A172 (cell line): ENCODE data around the gene CCDC148. TPM values are rescaled to one million over a fixed set of nuclear protein-coding genes. Genes with fewer than 3 reads are reported as not detected.

Experiments used
- DNase-seq: peaks from one replicate; pipeline ENCODE4 v3.0.0-alpha.2; 2015; ENCODE audit warnings: low spot score
- total RNA-seq: library from RNA; depleted of rRNA; stranded (reverse); fragments of >200 nt; shearing (Covaris generic); gene quantifications from 2 replicates; pipeline ENCODE4 v1.2.3, GENCODE V29; 2014; rRNA removed

CCDC148 gene
- 0.65 and 0.90 TPM in 2 replicates for total RNA-seq

DNA sequence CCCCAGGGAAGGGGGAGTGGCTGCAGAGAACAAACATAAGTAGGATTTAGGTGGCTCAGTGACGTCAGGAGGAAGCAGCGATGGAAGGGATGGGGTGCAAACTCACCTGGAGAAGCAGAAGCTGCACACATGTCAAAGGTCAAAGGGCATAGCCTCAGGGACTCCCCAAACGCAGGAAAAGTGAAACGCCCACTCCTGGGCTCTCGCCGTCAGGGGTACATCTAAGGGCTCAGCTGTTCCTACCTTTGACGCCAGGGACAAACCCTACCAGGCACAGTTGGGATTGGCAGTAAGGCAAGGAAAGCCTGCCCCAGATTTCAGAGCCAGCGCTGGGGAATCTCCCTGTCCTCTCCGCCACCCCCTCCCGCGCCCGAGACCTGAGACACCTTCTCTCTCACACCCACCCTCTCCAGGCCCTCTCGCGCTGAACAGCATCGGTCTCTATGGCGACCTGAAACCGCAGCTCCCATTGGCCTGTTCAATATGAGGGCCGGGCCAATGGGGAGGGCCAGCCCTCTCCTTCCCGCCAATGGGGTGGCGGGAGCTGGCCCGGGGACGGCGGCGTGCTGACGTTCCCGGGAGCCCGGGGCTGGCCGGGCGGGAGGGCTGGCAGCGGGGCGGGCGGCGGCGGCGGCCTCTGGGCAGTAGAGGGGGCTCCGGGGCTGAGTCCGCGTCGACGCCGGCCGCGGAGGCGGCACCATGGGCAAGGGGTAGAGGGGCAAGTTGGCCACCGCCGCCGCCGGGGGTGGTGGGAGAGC lies at the start of gene CCDC148, which contains the start of gene PKP4:
TSS of gene CCDC148 (minus strand) at position 445 of the 758 bp plus-strand sequence. CDS start at position 131, 314 bp downstream.
TSS of gene PKP4 (plus strand) at position 644 of the 758 bp plus-strand sequence. CDS start 76,233 bp downstream, outside the sequence.
- DNase-seq = peak; percentile 91

DNA sequence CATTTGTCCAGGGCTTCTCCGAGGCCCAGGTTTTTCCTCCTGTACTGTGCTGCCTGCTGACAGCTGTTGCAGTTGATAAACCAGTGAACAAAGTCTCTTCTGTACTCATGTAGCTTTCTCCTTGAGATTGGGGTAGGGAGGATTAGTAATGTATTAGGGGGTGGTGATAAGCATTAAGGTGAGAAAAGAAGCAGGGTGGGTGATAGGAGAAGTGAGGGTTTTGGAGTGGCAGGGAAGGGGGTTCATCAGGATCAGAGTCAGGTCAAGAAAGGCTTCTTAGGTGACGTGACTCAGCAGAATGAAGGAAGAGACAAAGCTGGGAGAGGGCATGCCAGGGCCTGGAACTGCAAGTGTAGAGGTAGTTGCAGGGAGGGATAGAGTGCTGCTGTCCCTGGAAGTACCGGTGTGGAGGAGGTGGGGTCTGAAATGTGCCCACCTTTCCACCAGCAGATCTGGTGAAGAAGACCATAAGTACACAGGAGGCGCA lies 48.9 kb upstream of the CCDC148 start:
- no peak for DNase-seq

DNA sequence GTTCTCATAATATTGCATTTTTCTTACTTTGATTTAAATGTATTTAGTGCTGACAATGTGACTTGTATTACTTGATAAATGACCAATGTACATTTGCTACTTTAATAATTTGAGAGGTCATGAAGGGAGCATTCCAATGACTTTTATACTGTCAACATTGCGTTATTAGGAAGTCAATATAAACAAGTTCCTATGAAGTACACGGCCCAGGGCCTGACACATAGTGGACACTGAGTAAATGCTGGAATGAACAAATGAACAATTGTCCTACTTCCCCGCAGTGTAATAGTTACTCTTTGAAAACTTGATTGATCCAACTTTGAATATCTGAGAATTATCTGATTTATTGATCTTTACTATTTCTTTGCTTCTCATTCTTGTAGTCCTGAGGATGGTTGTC lies 47.5 kb upstream of the CCDC148 start:
- DNase-seq = no peak

DNA sequence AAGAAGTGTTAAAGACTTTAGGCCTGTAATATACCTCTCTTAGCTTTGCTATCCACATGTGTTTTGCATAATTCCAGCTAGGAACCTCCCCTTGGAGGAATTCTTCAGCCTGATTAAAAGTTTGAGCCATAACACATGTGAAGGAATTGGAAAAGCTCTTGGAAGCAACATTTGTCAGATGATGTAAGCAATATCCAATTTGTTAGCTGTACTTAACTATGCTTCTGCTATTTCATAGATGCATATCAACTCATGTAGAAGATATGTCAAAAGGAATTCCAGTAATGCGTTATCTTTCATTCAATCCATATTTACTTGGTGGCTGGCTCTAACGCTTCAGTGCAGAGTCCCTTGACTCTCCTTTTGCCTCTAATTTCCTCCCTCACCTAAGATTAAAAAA lies 46.4 kb upstream of the CCDC148 start:
- DNase-seq = peak; percentile 50

DNA sequence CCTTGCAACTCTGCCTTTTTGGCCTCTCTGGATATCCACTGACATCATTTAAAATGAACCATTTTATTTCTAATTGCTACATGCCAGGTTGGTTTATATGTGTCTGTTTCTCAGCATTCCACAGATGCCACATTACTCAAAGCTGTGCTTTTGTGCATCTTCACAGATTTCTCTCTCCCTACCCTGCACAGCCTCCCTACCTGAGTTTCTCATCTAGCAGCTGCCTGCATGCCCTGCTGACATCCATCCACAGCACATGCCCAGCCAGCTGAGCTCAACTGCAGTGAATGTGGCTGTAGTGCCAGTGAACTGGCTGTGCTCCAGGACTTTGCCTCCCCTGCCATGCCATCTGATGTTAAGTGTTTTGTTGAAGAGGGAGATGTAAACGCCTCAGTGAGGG lies 44.7 kb upstream of the CCDC148 start:
- peak; percentile 25 for DNase-seq

DNA sequence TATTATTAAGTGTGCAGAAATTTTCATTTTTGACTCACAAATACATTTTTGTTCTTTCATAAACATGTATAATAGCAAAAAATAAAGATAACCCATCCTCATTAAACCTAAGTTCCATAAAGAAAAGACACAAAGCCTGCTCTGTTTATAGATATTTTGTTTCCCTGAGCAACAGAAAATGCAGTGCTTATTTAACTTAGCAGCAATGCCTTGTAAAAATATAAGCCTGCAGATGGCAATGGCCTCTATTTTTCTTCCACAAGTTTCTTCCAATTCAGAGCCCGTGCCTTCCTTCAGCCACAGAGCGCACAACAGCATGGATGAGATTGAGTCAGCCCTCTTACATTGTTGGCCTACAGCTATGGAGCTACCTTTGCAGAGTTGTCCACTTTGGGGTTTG lies 43.8 kb upstream of the CCDC148 start:
- DNase-seq = no peak

DNA sequence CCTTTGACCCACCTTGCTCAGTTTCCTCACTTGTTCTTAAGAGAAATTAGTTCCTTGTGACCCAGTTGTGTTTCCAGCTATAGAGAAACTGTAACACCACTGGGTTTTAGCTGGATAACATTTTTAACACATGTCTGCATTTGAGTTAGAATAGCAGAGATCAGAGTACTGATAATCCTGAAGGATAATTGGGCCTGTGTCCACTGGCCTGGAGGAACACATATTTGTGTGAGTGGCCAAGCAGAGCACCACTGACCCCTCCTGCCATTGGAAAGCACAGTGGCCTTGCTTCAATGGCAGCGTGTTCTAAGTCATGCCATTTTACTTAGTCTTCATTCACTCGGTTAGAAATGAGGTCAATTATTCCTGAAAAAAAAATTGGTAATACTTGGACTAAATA lies 42.8 kb upstream of the CCDC148 start:
- DNase-seq = no peak

DNA sequence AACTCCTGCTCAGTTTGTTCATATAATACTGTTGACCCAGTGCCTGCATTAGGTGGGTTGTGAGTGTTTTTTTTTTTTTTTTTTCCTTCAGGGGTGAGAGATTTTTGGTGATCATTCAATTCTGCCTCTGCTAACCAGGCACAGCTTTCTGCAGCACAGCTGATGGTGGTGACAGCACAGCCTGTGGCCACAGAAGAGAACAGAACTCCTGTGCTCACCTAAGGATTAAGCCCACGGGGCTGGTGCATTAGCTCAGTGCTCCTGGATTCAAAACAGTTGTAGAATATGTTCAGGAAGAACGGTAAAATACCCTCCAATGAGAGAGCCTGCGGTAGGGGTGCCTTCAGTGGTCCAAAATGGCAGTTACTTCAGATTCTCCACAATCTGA lies 42.2 kb upstream of the CCDC148 start:
- DNase-seq = no peak

DNA sequence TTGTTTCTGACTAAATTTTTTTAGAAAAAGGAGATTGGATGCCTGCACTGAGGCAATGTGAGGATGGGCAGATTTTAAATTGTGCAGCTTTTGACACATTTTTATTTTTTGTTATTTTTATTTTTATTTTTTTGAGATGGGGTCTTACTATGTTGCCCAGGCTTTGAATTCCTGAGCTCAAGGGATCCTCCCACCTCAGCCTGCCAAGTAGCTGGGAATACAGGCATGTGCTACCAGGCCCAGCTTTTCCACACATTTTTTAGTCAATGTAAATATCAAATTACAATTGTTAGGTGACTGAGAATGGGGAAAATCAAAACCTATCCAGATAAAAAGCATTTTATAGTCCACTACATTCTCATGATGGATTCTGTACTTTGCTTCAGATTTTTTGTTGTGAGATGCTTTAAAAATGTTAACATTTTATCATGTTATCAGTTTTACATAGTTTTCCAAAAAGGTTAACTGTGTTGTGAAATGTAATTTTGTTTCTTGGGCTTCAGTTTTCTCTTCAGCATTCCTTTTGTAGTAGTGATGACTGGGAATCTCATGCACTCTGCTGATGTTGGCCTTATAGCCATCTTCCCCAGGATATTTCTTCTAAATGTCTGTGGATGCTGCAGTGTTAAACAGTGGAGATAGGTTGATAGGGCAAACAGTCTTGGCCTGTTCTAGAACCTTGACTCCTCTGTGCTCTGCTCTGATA lies 41.6 kb upstream of the CCDC148 start:
- DNase-seq = no peak

DNA sequence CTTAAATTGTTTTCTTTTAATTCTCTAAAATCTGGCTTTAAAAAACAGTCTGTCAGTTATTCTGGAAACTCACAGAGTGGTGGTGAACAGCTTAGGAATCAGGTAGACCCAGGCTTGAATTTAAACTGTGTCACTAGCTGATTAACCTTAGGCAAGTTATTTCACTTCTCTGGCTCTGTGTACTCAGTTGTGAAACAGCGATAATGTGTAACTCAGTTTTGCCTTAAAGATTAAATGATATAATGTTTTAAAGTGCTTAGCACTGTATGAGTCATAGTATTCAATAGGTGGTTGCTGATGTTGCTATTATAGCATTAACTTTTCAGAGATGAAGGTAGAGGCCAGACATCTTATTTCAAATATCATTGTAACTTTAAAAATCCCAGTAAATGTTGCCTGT lies 40.9 kb upstream of the CCDC148 start:
- DNase-seq = peak; percentile 21

DNA sequence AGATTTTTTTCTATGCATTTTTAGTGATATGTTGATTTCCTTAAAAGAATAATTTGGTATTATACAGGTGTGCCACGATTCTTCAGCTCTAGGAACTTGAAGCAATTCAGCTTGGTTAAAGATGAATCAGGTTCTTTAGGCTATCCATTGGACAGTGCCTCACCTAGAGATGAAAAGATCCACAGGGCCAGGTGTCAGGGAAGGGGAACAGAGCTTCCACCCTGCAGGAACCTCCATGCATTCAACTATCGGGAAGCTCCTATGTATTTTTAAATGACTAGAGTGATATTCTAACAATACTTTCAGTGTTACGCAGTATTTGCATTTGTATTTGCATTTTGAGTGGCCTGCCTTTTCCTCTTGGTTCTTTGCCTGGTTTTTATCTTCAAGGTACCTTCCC lies 40.4 kb upstream of the CCDC148 start:
- DNase-seq = no peak

DNA sequence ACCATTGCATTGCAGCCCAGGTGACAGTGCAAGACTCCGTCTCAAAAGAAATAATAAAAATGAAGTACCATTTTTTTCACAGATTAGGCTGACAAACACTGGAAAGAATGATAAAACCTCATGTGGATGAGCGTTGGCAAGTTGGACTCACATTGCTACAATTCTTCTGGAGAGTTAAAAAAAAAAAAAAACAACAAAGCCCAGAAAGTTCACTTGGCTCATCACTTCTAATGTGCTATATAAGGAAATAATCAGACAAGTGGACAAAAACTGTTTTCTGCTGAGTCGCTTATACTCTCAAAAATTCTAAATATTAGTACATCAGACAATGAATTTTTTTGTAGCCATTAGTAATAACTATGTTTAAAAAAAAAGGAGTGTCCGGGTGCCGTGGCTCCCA lies 38.6 kb upstream of the CCDC148 start:
- DNase-seq = no peak

DNA sequence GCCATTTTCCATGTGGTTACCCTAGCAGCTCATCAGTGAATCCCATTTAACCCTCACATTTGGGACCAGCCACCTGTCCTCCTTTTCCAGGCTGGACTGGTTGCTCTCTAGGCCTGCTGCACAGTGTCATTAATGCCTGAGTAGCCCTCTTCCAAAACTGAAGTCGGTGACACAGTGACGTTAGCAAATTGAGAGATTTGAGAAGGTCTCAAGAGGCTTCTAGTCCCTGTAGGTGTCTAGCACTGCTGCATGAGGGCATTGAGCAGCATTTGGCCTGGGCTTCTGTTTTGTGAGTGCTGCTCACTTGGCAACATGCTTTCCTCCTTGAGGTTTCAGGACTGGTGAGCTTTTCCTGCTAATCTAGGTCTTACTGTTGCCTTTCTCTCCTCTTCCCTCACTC lies 36.9 kb upstream of the CCDC148 start:
- no peak for DNase-seq

DNA sequence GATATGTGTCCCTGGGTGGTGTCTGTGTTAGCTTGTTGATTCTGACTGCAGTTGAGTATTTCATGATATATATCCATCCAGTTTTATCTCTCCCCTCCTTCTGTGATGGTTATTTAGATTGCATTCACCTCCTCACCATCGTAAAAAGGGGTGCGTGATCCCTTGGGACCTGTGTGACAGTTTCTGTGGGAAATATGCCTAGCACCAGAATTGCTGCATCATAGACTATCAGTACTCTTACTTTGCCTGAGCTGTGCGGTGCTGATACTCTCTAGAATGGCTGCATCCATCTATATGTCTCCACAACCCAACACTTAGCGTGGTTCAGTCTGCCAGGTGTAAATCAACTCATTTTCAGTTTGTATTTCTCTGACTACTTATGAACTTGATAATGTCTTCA lies 34.5 kb upstream of the CCDC148 start:
- DNase-seq = no peak

DNA sequence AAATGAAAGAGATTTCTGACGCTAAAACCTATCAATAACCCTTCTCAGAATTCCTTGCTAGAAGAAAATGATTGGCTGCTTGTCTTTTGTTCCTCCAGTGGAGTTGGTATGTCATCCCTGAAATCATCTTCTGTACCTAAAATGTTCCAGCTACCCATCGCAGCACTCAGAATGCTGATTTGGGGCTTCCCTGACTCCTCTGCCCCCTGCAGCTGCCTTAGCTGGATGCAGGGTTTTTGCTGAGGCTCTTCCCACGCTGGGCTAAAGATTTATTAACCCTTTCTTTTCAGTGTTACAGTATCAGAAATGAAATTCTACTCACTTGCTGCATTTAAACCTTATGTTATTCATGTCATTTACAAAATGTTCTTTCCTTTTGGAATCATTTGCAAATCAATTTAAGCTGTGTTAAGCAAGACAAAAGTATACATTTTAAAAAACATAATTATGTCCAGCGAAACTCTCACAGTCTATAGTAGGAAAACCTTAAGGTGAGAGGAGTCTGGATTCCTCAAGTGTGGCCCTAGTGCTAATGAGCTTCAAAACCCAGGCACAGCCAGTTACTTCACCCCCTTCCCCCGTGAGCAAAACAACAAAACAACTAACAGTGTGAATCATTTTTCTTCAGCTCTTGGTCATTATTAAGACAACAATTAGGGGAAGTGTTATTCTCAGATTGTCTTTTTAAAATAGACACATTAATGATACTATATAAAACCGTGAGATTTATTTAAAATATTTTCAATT lies 33.0 kb upstream of the CCDC148 start:
- DNase-seq = no peak

DNA sequence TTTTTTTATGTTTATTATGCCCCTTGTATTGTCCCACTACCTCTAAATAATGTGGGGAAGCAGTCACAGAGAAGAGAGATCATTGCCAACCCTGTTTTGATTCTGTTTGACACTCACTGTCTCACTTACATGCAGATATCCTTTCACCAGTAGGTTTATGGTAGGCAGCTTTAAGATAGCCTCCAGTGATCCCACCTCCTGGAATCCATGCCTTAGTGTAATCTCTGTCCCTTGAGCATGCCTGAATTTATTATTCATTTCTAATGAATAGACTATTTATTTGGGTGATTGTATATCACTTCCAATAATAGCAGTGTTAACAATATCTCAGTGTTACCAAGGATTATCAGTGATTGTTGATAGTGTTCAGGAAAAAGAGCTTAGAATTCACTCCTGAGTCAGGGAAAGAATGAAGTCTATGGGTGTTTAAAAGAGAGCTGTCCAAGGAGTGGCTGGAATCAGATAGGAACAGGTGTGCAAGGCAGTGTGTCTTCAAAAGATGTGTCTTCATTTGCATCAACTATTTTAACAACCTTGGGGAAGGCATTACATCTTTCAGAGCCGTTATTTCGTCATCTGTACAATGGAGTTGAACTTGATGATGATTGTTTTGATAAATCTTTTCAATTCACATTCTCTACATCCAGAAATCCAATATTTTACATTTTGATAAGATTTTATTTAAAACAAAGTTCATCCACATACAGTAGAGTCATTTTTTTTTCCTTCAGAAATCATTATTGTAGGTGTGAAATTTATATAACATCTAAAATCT lies 32.1 kb upstream of the CCDC148 start:
- DNase-seq = no peak

DNA sequence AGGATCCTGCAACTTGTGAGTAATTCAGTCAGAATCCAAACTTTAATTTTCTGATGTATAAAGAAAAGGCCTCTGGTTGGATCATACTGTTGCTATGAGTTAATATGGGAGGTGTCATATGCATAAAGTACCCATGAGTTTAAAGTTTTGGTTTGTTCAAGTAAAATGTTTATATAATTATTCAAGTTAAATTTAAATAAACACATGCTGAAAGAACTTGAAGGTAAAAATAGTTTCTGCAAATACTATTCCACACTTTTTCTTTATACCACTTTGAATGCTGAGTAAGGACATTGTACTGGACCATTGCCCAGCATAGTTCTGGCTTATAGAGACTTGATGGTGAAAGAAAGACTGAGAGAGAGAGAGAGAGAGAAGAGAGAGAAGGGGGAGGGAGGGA lies 30.9 kb upstream of the CCDC148 start:
- no peak for DNase-seq

DNA sequence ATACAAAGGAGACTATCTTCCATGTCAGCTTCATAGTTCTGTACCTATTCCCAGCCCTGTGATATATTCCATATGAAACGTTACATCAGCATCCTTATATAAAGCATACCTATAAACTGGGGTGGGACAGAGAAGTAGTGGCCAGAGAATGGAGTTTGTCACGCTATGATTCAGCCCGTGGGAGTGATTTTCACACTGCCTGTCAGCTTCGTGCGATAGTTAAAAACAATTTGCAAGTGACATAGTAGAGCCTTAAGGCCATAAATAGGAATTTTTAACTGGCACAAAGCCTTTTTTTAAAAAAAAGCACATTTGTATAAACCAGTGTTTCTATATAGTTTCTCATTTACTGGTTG lies 30.4 kb upstream of the CCDC148 start:
- no peak for DNase-seq

DNA sequence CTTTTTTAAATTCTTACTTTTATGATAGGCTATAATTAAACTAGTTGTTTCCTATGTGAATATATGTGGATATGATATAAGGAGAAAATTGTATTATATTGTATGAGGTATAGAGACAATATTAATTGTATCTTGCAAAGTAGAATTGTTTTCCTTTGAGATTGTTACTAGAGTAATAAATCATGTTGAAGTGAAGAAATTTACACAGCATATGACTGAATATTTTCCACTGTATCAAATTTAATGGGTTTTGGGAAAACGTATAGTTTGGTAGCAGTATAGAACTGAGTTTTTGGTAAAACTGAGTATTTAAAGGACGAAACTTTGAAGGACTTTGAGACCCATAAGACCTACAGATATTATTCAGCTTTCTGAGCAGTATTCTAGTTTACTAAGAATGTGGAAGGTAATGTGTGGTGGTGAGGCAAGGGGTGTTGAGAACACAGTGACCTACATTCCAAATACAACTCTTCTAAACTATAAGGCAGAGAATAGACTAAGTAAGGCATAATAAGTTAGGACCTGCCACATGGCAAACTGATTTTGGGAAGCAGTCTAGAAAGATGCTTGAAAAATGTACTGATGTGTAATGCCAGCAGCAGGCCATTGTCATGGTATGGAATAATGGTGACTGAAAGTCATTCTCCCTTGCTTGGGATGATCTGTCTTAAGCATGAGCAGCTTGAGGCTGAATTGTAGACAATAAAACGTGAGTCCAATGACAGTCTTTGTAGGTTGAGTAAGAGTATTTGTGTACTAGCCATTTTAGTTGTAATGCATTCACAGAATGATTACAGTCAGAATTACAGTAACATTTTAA lies 29.8 kb upstream of the CCDC148 start:
- DNase-seq = no peak

DNA sequence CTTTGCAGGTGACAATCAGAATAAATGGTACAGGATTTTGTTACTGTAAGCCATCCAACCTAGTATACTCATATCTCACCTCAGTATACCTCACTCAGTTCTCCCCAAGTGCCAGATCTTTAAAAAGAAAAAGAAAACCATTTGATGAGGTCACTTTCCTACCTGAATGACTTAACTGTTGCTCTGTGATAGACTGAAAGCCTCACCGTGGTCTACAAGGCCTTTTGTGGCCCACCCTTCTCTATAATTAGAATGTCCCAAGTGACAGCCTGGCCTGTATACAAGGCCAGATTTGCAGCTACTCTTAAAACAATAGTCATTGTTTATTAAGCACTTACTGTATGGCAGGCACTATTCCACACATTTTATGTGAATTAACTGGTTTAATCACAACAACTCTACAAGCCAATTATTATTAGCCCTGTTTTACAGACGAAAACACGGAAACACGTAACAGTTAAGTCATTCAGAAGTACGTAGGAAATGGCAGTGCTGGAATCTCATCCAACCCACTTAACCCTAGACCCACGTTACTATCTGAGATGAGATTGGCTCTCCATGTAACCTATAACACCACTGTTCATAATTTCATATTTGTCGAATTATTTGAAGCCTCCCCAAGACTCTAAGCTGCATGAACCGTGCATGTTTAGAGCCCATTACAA lies 28.5 kb upstream of the CCDC148 start:
- no peak for DNase-seq
